Central memory CD8-positive, alpha-beta T cell (primary cell): ENCODE data around the gene COL6A3.

Experiments used
- ATAC-seq: fragments of 150-1000 bp; cut with Tn5 transposase; replicated peaks from 2 replicates; pipeline ENCODE4 v1.10.0; 2022; ENCODE audit warnings: mild to moderate bottlenecking, moderate FRiP score, moderate number of reproducible peaks; ENCODE audit not compliant: poor library complexity, severe bottlenecking; ENCODE audit errors: extremely low read depth
- DNase-seq, 2 donors: peaks; one replicate each; pipeline ENCODE4 v3.0.0; 2021; ENCODE audit warnings: low spot score in 2 of 2
- H3K27ac Mint-ChIP-seq: one replicate; pipeline ENCODE4 v1.8.0; 2022; ENCODE audit warnings: low read depth, mild to moderate bottlenecking, moderate library complexity, mixed read lengths
- H3K27me3 Mint-ChIP-seq: one replicate; pipeline ENCODE4 v1.8.0; 2022; ENCODE audit warnings: mixed read lengths
- H3K36me3 Mint-ChIP-seq: one replicate; pipeline ENCODE4 v1.8.0; 2022; ENCODE audit warnings: mild to moderate bottlenecking, moderate library complexity, mixed read lengths; ENCODE audit not compliant: insufficient read depth
- H3K4me1 Mint-ChIP-seq: one replicate; pipeline ENCODE4 v1.8.0; 2022; ENCODE audit warnings: mixed read lengths
- H3K4me3 Mint-ChIP-seq: one replicate; pipeline ENCODE4 v1.8.0; 2022; ENCODE audit warnings: mild to moderate bottlenecking, moderate library complexity, mixed read lengths
- H3K9me3 Mint-ChIP-seq: one replicate; pipeline ENCODE4 v1.8.0; 2022; ENCODE audit warnings: mixed read lengths

The COL6A3 gene

GRCh38 chr2:237380768-237381167 lies 33.2 kb downstream of the COL6A3 start:
- Mint-ChIP-seq H3K4me3 (no peak overlapping the region), H3K27me3 (no peaks in the 10 kb centered on the region), H3K27ac (no peak overlapping the region), H3K9me3 (no peaks in the 10 kb centered on the region), H3K4me1 (no peaks in the 10 kb centered on the region), H3K36me3 (no peaks in the 10 kb centered on the region)
- DNase-seq, result no peak
- no peak for ATAC-seq

- Mint-ChIP-seq H3K4me3 (no peak overlapping the region), H3K27ac (no peak overlapping the region), H3K27me3 (no peaks in the 10 kb centered on the region), H3K4me1 (no peaks in the 10 kb centered on the region), H3K9me3 (no peaks in the 10 kb centered on the region), H3K36me3 (no peaks in the 10 kb centered on the region)
- DNase-seq (no peak), ATAC-seq (no peak)
Observed at GRCh38 chr2:237379636-237380035, 34.3 kb downstream of the COL6A3 start.

- no peak overlapping the region for H3K27ac Mint-ChIP-seq
Observed at GRCh38 chr2:237378650-237379049, 35.3 kb downstream of the COL6A3 start.

GRCh38 chr2:237374284-237375060 lies 39.5 kb downstream of the COL6A3 start:
- Mint-ChIP-seq H3K36me3 (no peaks in the 10 kb centered on the region), H3K9me3 (no peaks in the 10 kb centered on the region), H3K4me3 (no peak overlapping the region), H3K27ac (no peak overlapping the region), H3K27me3 (no peaks in the 10 kb centered on the region), H3K4me1 (no peaks in the 10 kb centered on the region)
- no peak for DNase-seq
- no peak for ATAC-seq

More at GRCh38 chr2:237378650-237379049, 35.3 kb downstream of the COL6A3 start:
- DNase-seq (no peak), ATAC-seq (no peak)
- Mint-ChIP-seq H3K9me3 (no peaks in the 10 kb centered on the region), H3K36me3 (no peaks in the 10 kb centered on the region), H3K4me3 (no peak overlapping the region), H3K27me3 (no peaks in the 10 kb centered on the region), H3K4me1 (no peaks in the 10 kb centered on the region)

- DNase-seq (no peak), ATAC-seq (no peak)
- Mint-ChIP-seq H3K27me3 (no peaks in the 10 kb centered on the region), H3K4me3 (no peak overlapping the region), H3K36me3 (no peaks in the 10 kb centered on the region), H3K4me1 (no peaks in the 10 kb centered on the region), H3K27ac (no peak overlapping the region), H3K9me3 (no peaks in the 10 kb centered on the region)
Observed at GRCh38 chr2:237371856-237372255, 42.1 kb downstream of the COL6A3 start.

- no peak overlapping the region for H3K4me3 Mint-ChIP-seq
- H3K27me3 Mint-ChIP-seq, result no peaks in the 10 kb centered on the region
- no peak overlapping the region for H3K27ac Mint-ChIP-seq
- ATAC-seq (no peak), DNase-seq (no peak)
- no peaks in the 10 kb centered on the region for H3K36me3 Mint-ChIP-seq
- H3K9me3 Mint-ChIP-seq, result no peaks in the 10 kb centered on the region
- H3K4me1 Mint-ChIP-seq, result no peaks in the 10 kb centered on the region
Observed at GRCh38 chr2:237365671-237366070, 48.3 kb downstream of the COL6A3 start.

GRCh38 chr2:237364655-237365054 lies 49.3 kb downstream of the COL6A3 start:
- no peak for ATAC-seq
- no peaks in the 10 kb centered on the region for H3K9me3 Mint-ChIP-seq
- no peaks in the 10 kb centered on the region for H3K36me3 Mint-ChIP-seq
- H3K27me3 Mint-ChIP-seq, result no peaks in the 10 kb centered on the region
- no peak overlapping the region for H3K4me3 Mint-ChIP-seq
- H3K4me1 Mint-ChIP-seq, result no peaks in the 10 kb centered on the region
- H3K27ac Mint-ChIP-seq, result no peak overlapping the region
- no peak for DNase-seq

- ATAC-seq (no peak), DNase-seq (no peak)
- Mint-ChIP-seq H3K9me3 (no peaks in the 10 kb centered on the region), H3K4me3 (no peak overlapping the region), H3K4me1 (no peaks in the 10 kb centered on the region), H3K27me3 (no peaks in the 10 kb centered on the region), H3K36me3 (no peaks in the 10 kb centered on the region), H3K27ac (no peak overlapping the region)
Observed at GRCh38 chr2:237361194-237362004, 52.6 kb downstream of the COL6A3 start.

GRCh38 chr2:237359894-237360780 lies 53.8 kb downstream of the COL6A3 start:
- Mint-ChIP-seq H3K9me3 (no peaks in the 10 kb centered on the region), H3K36me3 (no peaks in the 10 kb centered on the region), H3K27me3 (no peaks in the 10 kb centered on the region), H3K4me3 (no peak overlapping the region), H3K4me1 (no peaks in the 10 kb centered on the region), H3K27ac (no peak overlapping the region)
- no peak for ATAC-seq
- no peak for DNase-seq

- Mint-ChIP-seq H3K4me1 (no peaks in the 10 kb centered on the region), H3K9me3 (no peaks in the 10 kb centered on the region), H3K27me3 (no peaks in the 10 kb centered on the region), H3K36me3 (no peaks in the 10 kb centered on the region), H3K4me3 (no peak overlapping the region), H3K27ac (no peak overlapping the region)
- DNase-seq, result no peak
- no peak for ATAC-seq
Observed at GRCh38 chr2:237359518-237359840, 54.5 kb downstream of the COL6A3 start.

GRCh38 chr2:237358721-237359517 lies 55.0 kb downstream of the COL6A3 start:
- no peak for ATAC-seq
- peak overlapping the region; percentile 27 for H3K27ac Mint-ChIP-seq
- H3K4me1 Mint-ChIP-seq, result no peaks in the 10 kb centered on the region
- no peak overlapping the region for H3K4me3 Mint-ChIP-seq
- DNase-seq, result no peak
- no peaks in the 10 kb centered on the region for H3K36me3 Mint-ChIP-seq
- H3K9me3 Mint-ChIP-seq, result no peaks in the 10 kb centered on the region
- no peaks in the 10 kb centered on the region for H3K27me3 Mint-ChIP-seq

GRCh38 chr2:237355701-237356100 lies 58.3 kb downstream of the COL6A3 start:
- DNase-seq, result no peak
- no peak overlapping the region for H3K4me3 Mint-ChIP-seq
- no peak for ATAC-seq
- H3K27ac Mint-ChIP-seq, result no peak overlapping the region
- H3K9me3 Mint-ChIP-seq, result no peaks in the 10 kb centered on the region
- no peaks in the 10 kb centered on the region for H3K4me1 Mint-ChIP-seq
- no peaks in the 10 kb centered on the region for H3K27me3 Mint-ChIP-seq
- H3K36me3 Mint-ChIP-seq, result no peaks in the 10 kb centered on the region
